Small intestine (tissue), 16 donors: Measurements from ENCODE around the gene CRYGA. TPM values are rescaled to one million over a fixed set of nuclear protein-coding genes. Genes with fewer than 3 reads are reported as not detected.

ENCODE experiments used
- DNase-seq, 2 donors: peaks; one replicate each; pipeline versions ENCODE4 v3.0.0 to v3.0.0-alpha.2; 2013
- FAIRE-seq: peaks from 2 replicates; lab custom pipeline; 2012; peaks lifted over from hg19 to GRCh38; lab: Jason Lieb, UNC
- H3K27ac ChIP-seq, 3 donors: one replicate each; pipeline ENCODE4 v1.5.1; 2013; ENCODE audit warnings: low read length in 2 of 3, mild to moderate bottlenecking in 2 of 3, control low read depth in 1 of 3, inconsistent platforms in 1 of 3, low read depth in 1 of 3, moderate library complexity in 1 of 3
- H3K27me3 ChIP-seq, 3 donors: one replicate each; pipeline ENCODE4 v1.6.1; 2013; ENCODE audit warnings: low read length in 3 of 3, inconsistent platforms in 1 of 3; ENCODE audit not compliant: control insufficient read depth in 3 of 3, insufficient read depth in 3 of 3
- H3K36me3 ChIP-seq, 3 donors: one replicate each; pipeline ENCODE4 v1.6.1; 2013; ENCODE audit warnings: low read length in 3 of 3, inconsistent platforms in 1 of 3, low read depth in 1 of 3, mild to moderate bottlenecking in 1 of 3, moderate library complexity in 1 of 3; ENCODE audit not compliant: control insufficient read depth in 3 of 3, insufficient read depth in 2 of 3
- H3K4me1 ChIP-seq, 3 donors: one replicate each; pipeline ENCODE4 v1.6.1; 2013; ENCODE audit warnings: low read length in 2 of 3, inconsistent platforms in 1 of 3, low read depth in 1 of 3, mild to moderate bottlenecking in 1 of 3, moderate library complexity in 1 of 3; ENCODE audit not compliant: control insufficient read depth in 3 of 3, insufficient read depth in 2 of 3
- H3K4me3 ChIP-seq, 3 donors: one replicate each; pipeline ENCODE4 v1.5.1; 2013; ENCODE audit warnings: low read length in 3 of 3, control low read depth in 1 of 3, inconsistent platforms in 1 of 3, low read depth in 1 of 3, mild to moderate bottlenecking in 1 of 3, moderate library complexity in 1 of 3
- H3K9me3 ChIP-seq, 2 donors: one replicate each; pipeline ENCODE4 v1.6.1; 2013; ENCODE audit warnings: low read depth in 1 of 2, low read length in 1 of 2; ENCODE audit not compliant: control insufficient read depth in 2 of 2, insufficient read depth in 1 of 2
- WGBS, 3 donors: extraction: QIAGEN DNeasy Blood & Tissue Kit; methylation state at CpG; one replicate each; pipeline ENCODE4 v1.1.7; 2013; 5-methylcytosine and 5-hydroxymethylcytosine counted together
- long read RNA-seq, 10 donors: transcript quantifications; one replicate each; lab custom pipeline, GENCODE V29; 2026
- polyA plus RNA-seq, 4 donors: library from polyadenylated mRNA; stranded (reverse) in 3 of 4; unstranded in 1 of 4; fragments of 200-250 nt in 3 of 4; fragments of 120-200 nt in 1 of 4; gene quantifications; one replicate each; pipeline versions ENCODE4 v1.2.1 to v1.2.3, GENCODE V29; 2013
- donor health status: healthy with polysubstance abuse.
- donor health status: control.
- donor health status: control.
- donor health status: Bipolar disorder and iron deficiency.
- donor health status: healthy.

The CRYGA gene, protein sequence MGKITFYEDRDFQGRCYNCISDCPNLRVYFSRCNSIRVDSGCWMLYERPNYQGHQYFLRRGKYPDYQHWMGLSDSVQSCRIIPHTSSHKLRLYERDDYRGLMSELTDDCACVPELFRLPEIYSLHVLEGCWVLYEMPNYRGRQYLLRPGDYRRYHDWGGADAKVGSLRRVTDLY
- polyA plus RNA-seq, result not detected
- long read RNA-seq, donor 1, result 0 reads
- long read RNA-seq, donor 2, result 0 reads
- long read RNA-seq, donor 3, result 0 reads
- long read RNA-seq, donor 4, result 0 reads
- long read RNA-seq, donor 5, result 0 reads
- long read RNA-seq, donor 6, result 0 reads
- long read RNA-seq, donor 7, result 0 reads
- long read RNA-seq, donor 8, result 0 reads
- long read RNA-seq, donor 9, result 0 reads
- long read RNA-seq, donor 10, result 0 reads

DNA sequence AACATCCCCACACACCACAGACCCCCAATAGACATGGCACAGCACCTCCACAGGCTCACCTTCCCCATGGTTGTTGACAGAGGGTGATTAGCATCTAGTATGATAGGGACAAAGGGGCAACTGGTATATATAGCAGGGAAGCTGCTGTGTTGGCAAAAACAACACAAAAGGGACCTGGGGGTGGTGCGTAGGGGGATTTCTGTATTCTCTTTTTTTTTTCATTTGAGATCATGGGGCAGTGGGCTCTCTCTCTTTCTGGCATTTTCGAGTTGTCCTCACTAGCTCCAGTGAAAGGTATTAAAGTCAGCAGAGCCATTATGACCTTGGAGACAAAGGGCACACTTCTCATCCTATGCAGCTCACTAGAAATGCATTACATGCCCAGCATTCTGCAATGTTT, at the start of gene CRYGA:
Gene CRYGA (minus strand): TSS at position 101 of the 400 bp plus-strand sequence. CDS start 33 bp downstream, at position 68.
- FAIRE-seq (no peak), DNase-seq (no peak)
- Histone ChIP-seq H3K36me3 (no peaks in the 10 kb centered on the region), H3K4me1 (no peaks in the 10 kb centered on the region), H3K27me3 (peaks cover 0 to 4% (median 0%) of the 10 kb centered on the region in 3 donors), H3K27ac (no peak within 1 kb of the TSS), H3K9me3 (no peaks in the 10 kb centered on the region), H3K4me3 (no peak within 1 kb of the TSS)
- WGBS, 3 donors, result 66 to 73% (median 73%) methylated on average over 2 of the region's 2 CpGs

DNA sequence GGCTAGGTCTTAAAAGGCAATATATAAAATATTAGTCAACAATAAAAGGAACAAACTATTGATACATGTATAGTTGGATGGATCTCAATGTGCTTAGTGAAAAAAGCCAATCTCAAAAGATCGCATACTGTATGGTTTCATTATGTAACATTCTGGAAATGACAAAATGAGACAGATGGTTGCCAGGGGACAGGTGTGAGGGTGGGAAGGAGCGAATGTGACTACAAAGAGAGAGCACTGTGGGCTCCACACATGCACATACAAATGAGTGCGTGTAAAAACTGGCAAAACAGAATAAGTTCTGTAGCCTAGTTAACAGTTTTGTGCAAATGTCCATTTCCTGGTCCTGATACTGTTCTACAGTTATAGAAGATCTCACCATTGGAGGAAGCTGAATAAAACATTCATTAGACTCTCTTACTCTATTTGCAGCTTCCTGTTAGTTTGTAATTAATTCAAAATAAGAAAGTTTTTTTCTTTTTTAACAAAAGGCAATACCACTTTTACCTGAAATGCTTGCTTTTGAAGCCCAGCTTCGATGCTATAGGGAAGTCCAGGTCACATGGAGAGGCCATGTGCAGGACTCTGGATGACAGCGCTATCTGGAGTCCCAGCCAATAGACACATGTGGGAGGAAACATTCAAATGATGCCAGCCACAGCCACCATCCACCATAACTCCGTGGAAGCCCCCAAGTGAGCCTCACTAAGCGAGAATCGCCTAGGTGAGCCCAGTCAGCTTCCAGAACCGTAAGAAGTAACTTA, 47.5 kb upstream of the CRYGA start:
- WGBS, 3 donors, result 84 to 93% (median 89%) methylated on average over 9 of the region's 9 CpGs
- Histone ChIP-seq H3K4me3 (no peak overlapping the region), H3K4me1 (peaks cover 0 to 3% (median 0%) of the 10 kb centered on the region in 3 donors), H3K27ac (no peak overlapping the region), H3K36me3 (no peaks in the 10 kb centered on the region), H3K27me3 (no peaks in the 10 kb centered on the region), H3K9me3 (no peaks in the 10 kb centered on the region)
- DNase-seq (no peak), FAIRE-seq (no peak)

DNA sequence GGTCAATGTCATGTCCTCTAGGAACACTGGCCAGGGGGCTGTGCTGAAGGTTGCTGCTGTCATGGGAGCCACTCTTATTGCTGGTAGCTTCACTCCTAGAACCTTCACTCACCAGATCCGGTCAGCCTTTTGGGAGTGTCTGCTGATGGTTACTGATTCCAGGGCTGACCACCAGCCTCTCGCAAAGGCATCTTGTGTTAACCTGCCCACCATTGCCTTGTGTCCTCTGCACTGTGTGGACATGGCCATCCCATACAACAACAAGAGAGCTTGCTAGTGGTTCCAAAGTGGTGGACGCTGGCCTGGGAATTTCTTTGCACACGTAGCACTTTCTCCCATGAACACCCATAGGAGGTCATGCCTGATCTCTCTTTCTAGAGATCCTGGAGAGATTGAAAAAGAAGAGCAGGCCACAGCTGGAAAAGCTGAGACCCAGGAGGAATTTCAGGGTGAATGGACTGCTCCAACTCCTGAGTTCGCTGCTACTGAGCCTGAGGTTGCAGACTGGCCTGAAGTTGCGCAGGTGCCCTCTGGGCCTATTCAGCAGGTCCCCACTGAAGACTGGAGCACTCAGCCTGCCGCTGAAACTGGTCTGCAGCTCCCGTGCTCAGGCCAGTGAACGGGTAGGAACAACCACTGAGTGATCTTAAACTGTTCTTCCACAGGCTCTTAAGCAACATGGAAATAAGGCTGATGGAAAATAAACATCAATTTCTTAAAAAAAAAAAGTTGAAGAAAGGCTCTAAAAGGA, 45.1 kb upstream of the CRYGA start:
- FAIRE-seq, result no peak
- WGBS, 3 donors, result 89 to 92% (median 90%) methylated on average over 9 of the region's 9 CpGs
- Histone ChIP-seq H3K36me3 (no peaks in the 10 kb centered on the region), H3K4me1 (no peaks in the 10 kb centered on the region), H3K4me3 (no peak overlapping the region), H3K27ac (no peak overlapping the region), H3K27me3 (no peaks in the 10 kb centered on the region), H3K9me3 (no peaks in the 10 kb centered on the region)
- no peak for DNase-seq

DNA sequence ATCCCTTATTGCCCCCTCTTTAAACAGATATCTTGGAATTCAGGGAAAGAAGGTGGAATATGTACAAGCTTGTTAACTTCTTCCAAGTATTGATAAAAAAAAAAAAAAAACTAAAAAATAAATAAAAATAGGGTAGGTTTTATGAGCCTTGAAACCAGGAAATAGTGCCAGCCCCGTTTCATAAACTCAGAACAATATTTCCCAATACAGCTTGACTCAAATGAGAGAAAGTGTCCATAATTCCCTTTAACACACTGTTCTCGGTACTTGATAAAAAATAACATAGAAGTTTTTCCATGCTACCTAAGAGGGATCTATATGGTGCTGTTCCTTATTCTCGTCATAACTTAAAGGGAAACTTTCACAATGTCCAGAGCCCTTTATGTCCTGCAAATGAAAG, 44.4 kb upstream of the CRYGA start:
- FAIRE-seq, result no peak
- DNase-seq, result no peak
- Histone ChIP-seq H3K27me3 (no peaks in the 10 kb centered on the region), H3K4me3 (no peak overlapping the region), H3K9me3 (no peaks in the 10 kb centered on the region), H3K27ac (no peak overlapping the region), H3K4me1 (no peaks in the 10 kb centered on the region), H3K36me3 (no peaks in the 10 kb centered on the region)
- WGBS, 3 donors, result 70 to 75% (median 74%) methylated on average over 3 of the region's 3 CpGs

DNA sequence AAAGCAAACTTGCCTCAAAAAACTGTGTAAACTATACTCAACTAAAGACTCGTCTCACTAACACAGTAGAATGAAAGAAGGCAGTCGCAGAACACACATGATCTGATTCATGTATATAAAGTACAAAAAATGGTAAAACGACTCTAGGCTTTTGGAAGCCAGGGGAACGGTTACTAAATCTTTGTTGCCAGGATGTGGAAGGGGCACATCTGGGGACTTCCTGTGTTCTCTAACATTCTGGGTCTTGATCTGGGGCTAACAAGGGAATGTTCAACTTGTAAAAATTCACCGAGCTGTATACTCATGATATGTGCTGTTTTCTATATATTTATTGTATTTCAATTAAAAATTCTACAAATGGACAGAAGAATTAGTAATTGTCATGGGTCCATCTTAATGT, 40.8 kb upstream of the CRYGA start:
- no peak overlapping the region for H3K27ac ChIP-seq
- no peaks in the 10 kb centered on the region for H3K9me3 ChIP-seq
- WGBS, 3 donors, result 61 to 81% (median 66%) methylated on average over 5 of the region's 5 CpGs
- H3K4me1 ChIP-seq, result no peaks in the 10 kb centered on the region
- no peak for DNase-seq
- no peaks in the 10 kb centered on the region for H3K36me3 ChIP-seq
- FAIRE-seq, result no peak
- H3K27me3 ChIP-seq, result no peaks in the 10 kb centered on the region
- no peak overlapping the region for H3K4me3 ChIP-seq

DNA sequence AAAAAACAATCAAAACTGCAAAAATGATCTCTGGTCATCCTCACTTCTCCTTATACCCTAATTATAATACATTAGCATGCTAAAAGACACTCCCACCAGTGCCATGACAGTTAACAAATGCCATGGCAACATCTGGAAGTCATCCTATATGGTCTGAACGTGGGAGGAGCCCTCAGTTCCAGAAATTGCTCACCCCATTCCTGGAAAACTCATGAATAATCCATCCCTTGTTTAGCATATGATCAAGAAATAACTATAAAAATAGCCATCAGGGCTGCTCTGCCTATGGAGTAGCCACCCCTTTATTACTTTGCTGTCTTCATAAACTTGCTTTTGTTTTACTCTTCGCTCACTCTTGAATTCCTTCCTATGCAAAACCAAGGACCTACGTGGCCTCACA, 32.1 kb upstream of the CRYGA start:
- DNase-seq (no peak), FAIRE-seq (no peak)
- WGBS, 3 donors, result 73 to 84% (median 78%) methylated on average over 3 of the region's 3 CpGs
- no peaks in the 10 kb centered on the region for H3K27me3 ChIP-seq
- H3K4me1 ChIP-seq, result no peaks in the 10 kb centered on the region
- H3K4me3 ChIP-seq, result no peak overlapping the region
- no peaks in the 10 kb centered on the region for H3K36me3 ChIP-seq
- no peaks in the 10 kb centered on the region for H3K9me3 ChIP-seq
- H3K27ac ChIP-seq, result no peak overlapping the region

DNA sequence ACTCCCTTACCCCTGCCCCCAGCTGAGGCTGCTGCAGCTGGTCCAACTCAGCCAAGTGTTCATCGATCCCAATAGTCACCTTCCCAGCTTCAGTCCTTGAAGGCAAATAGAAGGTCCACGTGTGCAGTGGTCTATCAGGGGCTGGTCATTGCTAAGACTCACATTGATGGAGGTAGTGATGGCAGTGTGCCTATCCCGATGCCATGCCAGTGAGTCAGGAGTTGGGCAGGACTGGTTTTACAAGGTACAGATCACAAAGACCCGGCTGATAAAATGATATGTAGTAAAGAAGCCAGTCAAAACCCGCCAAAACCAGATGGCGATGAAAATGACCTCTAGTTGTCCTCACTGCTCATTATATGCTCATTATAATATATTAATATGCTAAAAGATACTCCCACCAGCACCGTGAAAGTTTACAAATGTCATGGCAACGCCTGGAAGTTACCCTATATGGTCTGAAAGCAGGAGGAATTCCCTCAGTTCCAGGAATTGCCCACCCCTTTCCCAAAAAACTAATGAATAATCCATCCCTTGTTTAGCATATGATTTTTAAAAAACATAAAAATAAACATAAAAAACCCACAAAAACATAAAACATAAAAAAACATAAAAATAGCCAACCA, 29.3 kb upstream of the CRYGA start:
- Histone ChIP-seq H3K36me3 (no peaks in the 10 kb centered on the region), H3K4me1 (no peaks in the 10 kb centered on the region), H3K27ac (no peak overlapping the region), H3K9me3 (no peaks in the 10 kb centered on the region), H3K4me3 (no peak overlapping the region), H3K27me3 (no peaks in the 10 kb centered on the region)
- no peak for FAIRE-seq
- 64 to 85% (median 64%) methylated on average over 8 of the region's 8 CpGs for WGBS, 3 donors
- DNase-seq, result peak in 1 of 2 donors; percentile 4
